NCI-H2107 (cell line): ENCODE measurements around the gene LMBR1.
A peak's percentile ranks its signal among the peaks of the same experiment; 100 is the strongest.
"Not testable (repeated sequence)": the region's sequence is repeated elsewhere in the genome, so short reads cannot be mapped to it uniquely, and the experiment has no call there.

Source experiments
- DNase-seq: peaks from one replicate; lab custom pipeline; 2025; lab: John Stamatoyannopoulos, UW

The LMBR1 gene

DNA sequence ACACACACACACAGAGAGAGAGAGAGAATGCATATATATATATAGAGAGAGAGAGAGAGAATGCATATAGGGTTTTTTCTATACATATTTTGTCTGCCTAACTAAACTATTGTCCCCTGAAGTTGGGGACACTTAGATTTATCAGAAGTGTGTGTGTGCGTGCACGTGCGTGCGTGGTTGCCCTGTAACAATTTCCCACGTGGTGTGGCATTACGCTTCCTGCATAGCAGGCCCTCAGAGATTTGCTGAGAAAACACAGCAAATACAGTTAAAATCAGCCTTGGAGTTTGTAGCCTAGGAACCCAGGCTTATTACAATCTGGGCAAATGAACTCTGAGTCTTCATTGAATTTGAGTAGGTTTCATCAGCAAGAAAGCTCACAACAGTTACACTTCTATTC lies 237.7 kb downstream of the LMBR1 start:
- no peak for DNase-seq

DNA sequence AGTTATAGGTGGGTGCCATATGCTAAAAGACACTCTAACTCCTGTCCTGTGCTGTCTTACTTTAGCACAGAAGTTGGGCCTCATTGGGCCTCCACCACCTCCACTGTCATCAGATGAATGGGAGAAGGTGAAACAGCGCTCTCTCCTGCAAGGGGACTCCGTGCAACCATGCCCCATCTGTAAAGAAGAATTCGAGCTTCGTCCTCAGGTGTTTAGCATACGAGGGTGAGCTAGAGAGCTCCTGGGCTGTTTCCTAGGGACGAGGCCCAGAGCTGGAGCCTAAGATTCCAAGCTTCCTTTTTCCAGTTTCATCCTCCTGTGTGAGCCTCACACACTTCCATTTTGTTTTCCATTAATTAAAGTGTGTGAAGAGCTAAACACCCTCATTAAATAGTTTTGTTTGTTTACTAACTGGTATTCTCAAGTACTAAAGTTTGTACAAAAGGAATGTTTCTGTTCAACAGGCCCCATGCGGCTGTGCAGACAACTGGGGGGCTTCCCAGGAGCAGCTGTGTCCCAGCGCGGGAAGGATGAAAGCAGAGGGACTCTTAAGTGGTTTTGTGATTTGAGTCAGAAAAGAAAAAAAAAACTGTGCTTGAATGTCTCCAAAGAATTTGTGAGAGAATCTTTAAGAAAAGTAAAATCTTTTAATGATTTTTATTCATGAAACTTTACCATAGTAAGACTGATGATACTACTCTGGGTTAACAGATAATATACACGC lies 238.3 kb downstream of the LMBR1 start:
- no peak for DNase-seq

- DNase-seq = no peak
Observed at GRCh38 chr7:156652886-156653568, 240.0 kb downstream of the LMBR1 start.

DNA sequence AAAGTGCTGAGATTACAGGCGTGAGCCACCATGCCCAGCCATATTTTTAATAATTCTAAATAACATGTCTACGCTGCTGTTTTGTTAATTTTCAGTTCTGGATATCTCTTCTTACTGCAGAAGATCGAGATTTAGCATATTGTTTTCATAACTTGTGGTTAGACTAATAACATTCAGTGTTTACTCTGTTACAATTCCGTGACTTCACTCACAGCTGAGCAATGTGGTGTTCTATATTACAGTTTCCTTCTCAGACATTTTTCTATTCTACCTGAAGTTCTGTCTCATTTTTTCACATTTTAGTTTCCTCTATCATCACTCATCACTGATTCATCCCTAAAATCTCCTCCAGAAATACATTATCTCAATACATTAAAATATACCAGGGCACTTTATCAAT lies 241.5 kb downstream of the LMBR1 start:
- DNase-seq = no peak

DNA sequence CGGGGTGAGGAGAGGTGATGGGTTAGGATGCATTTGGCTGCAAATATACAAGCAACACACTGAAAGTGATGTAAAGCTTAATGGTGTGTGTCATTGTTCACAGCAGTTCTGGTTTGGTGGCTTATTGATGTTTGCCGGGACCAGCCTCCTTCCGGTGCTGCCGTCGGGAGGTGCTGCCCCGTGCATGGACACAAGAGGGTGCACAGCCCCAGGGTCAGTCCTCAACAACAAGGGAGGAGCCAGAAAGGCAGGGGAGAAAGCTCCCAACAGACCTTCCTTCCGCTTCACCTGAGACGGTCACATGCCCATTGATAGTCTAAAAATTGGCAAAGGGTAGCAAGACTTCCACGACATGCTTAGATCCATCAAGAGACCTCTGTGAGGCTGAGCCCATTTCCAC lies 242.9 kb downstream of the LMBR1 start:
- no peak for DNase-seq

DNA sequence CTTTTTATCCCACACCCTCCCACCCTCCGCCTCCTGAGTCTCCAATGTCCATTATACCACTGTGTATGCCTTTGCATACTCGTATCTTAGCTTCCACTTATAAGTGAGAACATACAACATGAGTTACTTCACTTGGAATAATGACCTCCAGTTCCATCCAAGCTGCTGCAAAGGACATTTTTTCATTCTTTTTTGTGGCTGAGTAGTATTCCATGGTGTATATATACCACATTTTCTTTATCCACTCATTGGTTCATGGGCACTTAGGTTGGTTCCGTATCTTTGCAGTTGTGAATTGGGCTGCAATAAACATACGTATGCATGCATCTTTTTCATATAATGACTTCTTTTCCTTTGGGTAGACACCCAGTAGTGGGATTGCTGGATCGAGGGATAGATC lies 245.7 kb downstream of the LMBR1 start:
- not testable (repeated sequence) for DNase-seq

DNA sequence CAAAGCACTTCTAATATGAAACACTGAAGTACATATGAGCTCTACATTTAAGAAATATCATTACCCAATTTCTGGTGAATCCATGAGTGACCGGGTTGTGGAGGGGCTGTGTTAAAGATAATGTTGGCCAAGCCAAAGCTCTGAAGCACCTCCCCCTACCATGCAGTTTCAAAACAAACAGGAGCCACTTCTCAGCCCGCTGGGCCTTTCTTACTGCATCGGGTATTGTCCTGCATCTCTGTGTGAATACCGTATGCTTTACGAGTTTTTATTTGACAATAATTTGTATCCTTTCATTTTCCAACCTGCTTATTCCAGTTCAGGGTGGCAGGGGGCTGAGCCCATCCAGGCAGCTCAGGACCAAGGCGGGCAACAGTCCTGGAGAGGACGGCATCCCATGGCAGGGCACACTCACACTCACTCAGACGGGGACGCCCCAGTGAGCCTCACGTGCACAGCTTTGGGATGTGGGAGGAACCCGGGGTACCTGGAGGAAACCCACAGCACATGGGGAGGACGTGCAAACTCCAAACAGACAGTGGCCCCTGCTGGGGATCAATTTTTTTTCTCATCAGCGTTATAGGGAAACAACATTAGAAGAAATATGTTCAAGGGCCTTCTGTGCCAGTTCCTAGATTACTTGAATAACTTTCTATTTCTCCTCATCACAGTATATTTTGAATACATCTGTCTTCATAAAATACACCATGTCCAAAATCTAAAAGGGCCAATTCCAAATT lies 250.5 kb downstream of the LMBR1 start:
- no peak for DNase-seq

- no peak for DNase-seq
Observed at GRCh38 chr7:156640949-156641485, 252.0 kb downstream of the LMBR1 start.

DNA sequence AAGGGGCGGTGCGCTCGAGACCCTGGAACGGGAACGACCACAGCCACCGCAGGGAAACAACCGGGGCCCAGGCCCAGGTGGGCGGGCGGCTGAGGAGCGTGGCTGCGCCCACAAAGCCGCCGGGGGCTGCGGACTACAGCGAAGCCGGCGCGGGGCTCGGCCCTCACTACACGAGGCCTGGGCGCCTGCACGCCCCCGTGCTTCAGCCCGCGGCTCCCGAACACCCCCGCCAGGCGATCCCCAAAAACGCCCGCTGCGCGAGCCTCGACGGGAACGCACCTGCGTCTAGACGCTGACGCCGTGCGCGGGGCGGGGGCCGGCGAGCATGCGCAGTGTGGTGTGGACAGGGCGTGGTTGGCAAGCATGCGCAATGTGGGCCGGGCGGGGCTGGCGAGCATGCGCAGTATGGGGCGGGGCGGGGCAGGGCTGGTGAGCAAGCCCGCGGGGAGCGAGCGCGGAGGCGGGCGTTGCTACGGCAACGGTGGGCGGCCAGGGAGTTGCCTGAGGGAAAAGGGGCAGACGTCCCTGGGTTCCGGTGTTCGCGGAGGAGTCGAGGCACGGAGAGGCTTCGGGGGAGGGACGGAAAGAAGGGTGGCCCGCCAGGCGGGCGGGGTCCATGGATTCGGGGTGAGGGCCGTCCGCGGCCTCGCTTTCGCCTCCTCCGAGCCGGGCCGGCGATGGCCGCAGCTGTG lies 252.6 kb downstream of the LMBR1 start, which contains the start of gene RNF32:
Gene RNF32 (plus strand): TSS at position 518 of the 692 bp plus-strand sequence. CDS start 3,104 bp downstream, outside the sequence.
- DNase-seq = peak; percentile 81

DNA sequence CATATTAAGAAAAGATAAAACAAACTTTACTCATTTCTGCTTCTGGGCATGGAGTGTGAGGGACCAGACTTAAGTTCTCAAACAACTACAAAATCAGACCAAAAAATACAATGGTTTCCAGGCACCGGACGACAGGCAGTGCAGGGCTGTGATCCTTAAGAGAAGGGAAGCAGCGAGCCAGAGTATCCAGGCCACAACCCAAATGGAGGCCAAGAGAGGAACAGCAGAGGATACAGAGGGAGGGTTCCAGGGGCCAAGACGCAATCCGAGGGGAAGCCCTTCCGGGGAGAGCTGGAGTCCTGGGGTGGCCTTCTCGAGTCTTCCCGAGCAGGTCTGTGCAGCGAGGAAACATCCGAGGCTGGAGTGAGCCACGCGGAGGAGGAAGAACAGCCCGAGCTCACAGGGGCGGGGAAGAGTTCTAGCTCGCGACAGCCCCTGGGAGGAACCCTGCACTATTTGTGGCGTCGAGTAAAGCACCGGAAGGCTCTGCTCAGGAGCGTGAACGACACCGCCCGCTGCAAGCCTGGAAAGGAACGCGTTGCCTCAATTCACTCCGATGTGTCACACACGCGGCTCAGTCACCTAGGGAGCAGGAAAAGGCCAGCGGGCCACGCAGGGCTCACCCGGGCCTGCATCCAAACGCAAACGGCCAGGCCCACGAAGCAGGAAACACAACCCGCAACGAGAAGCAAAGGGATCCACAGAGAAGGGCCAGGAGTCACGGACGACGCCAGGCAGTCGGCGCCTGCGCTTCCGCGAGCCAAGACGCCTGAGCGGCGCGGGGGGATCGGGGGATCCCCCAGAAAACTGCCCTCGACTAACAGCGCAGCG lies 253.3 kb downstream of the LMBR1 start:
- DNase-seq = no peak

- no peak for DNase-seq
Observed at GRCh38 chr7:156638443-156639077, 254.4 kb downstream of the LMBR1 start.

GRCh38 chr7:156637093-156637492 lies 255.9 kb downstream of the LMBR1 start:
- not testable (repeated sequence) for DNase-seq

GRCh38 chr7:156635529-156636385 lies 257.2 kb downstream of the LMBR1 start:
- DNase-seq = no peak

DNA sequence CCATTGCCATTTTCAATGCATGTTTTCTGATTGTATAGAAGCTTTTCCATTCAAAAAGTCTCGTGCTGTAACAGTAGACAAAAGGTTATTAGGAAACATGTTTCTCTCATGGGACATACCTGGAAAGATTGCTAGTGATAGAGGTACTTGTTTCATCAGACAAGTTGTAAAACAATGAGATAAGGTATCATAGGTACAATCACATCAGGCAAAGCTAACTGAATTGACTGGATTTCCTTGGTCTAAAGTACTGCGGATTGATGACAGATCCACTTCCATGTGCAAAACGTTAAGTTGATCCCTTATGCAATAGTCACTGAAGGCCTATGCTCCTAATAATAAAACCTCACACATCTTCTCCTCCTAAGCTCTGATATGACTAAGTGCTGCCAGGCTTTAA lies 258.9 kb downstream of the LMBR1 start:
- DNase-seq = no peak

DNA sequence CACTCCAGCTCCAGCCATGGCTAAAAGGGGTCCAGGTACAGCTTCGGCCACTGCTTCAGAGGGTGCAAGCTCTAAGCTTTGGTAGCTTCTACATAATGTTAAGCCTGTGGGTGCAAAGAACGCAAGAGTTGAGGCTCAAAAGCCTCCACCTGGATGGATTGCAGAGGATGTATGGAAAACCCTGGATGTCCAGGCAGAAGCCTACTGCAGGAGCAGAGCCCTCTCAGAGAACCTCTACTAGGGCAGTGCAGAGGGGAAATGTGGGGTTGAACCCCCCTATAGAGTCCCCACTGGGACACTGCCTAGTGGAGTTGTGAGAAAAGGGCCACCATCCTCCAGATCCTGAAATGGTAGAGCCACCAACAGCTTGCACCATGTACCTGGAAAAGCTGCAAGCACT lies 263.1 kb downstream of the LMBR1 start:
- no peak for DNase-seq

DNA sequence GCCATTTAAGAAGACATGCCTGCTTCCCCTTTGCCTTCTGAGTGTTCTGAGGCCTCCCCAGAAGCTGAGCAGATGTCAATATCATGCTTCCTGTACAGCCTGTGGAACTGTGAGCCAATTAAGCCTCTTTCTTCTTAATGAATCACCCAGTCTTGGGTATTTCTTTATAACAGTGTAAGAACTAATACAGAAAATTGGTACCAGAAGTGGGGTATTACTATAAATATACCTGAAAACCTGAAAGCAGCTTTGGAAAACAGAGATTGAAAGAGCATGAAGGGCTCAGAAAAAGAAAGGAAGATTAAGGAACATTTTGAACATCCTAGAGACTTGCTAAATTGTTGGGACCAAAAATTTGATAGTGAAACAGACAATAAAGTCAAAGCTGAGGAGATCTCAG lies 264.4 kb downstream of the LMBR1 start:
- DNase-seq = no peak
